ENCODE measurements around the gene KCNJ4. TPM values are rescaled to one million over a fixed set of nuclear protein-coding genes. Genes with fewer than 3 reads are reported as not detected.

KCNJ4 gene
- total RNA-seq, 1 experiment from 2014 or later: 0.27 TPM

GRCh38 chr22:38460426-38460840, 5.4 kb upstream of the KCNJ4 start:
- H3K27ac Mint-ChIP-seq (ENCODE audit: unreplicated experiment): no peak overlapping the region
- POLR2A ChIA-PET: no interaction called here
- no TSS peak for BruUV-seq (replicated peaks)

GRCh38 chr22:38456841-38457699, 2.1 kb upstream of the KCNJ4 start:
- ChIA-PET POLR2A (no interaction called here), CTCF (interaction anchor here (0.6 kb wide), 1 partner anchor 53 kb away, joined by 3 read pairs; no protein-coding TSS in a partner anchor)
- H3K27me3 ChIP-seq (replicated peaks; ENCODE audit: control insufficient read depth, insufficient read depth, low read length): peaks cover 3% of the 10 kb centered on the region
- no peak overlapping the region for H3K4me3 ChIP-seq (ENCODE audit: low read depth, low read length)
- peaks cover 17% of the 10 kb centered on the region; the same call in 1 of the 2 replicates for H3K4me1 ChIP-seq
- intact Hi-C loops (cut with micrococcal nuclease; ENCODE audit: unreplicated experiment): no loop called here
- Mint-ChIP-seq H3K27ac (ENCODE audit: unreplicated experiment) (no peak overlapping the region), H3K4me1 (ENCODE audit: low read depth, unreplicated experiment) (peaks cover 6% of the 10 kb centered on the region), H3K27me3 (ENCODE audit: insufficient read depth, unreplicated experiment) (peaks cover 19% of the 10 kb centered on the region), H3K36me3 (ENCODE audit: insufficient read depth, unreplicated experiment) (peaks cover 4% of the 10 kb centered on the region), H3K4me3 (ENCODE audit: unreplicated experiment) (peak overlapping the region; percentile 74), H3K9me3 (ENCODE audit: unreplicated experiment) (no peaks in the 10 kb centered on the region)
- BruUV-seq (replicated peaks): no TSS peak
- no peak for TF ChIP-seq CTCF (IDR thresholded peaks at IDR 0.05; ENCODE audit: insufficient read depth in 1 of 2, low read depth in 1 of 2, low read length in 1 of 2, severe bottlenecking in 1 of 2, unreplicated experiment in 1 of 2)
- no peaks in the 10 kb centered on the region for H3K36me3 ChIP-seq (ENCODE audit: control insufficient read depth, insufficient read depth, low read length)
- no peak for DNase-seq
- no peaks in the 10 kb centered on the region for H3K9me3 ChIP-seq

More at GRCh38 chr22:38460426-38460840, 5.4 kb upstream of the KCNJ4 start:
- Histone ChIP-seq H3K27me3 (replicated peaks; ENCODE audit: control insufficient read depth, insufficient read depth, low read length) (no peaks in the 10 kb centered on the region; the same call in 1 of the 2 replicates), H3K4me1 (peaks cover 8% of the 10 kb centered on the region; the same call in 1 of the 2 replicates), H3K4me3 (ENCODE audit: low read depth, low read length) (no peak overlapping the region), H3K9me3 (no peaks in the 10 kb centered on the region), H3K36me3 (ENCODE audit: control insufficient read depth, insufficient read depth, low read length) (no peaks in the 10 kb centered on the region)
- Mint-ChIP-seq H3K36me3 (ENCODE audit: insufficient read depth, unreplicated experiment) (no peaks in the 10 kb centered on the region), H3K4me3 (ENCODE audit: unreplicated experiment) (peak overlapping the region; percentile 43), H3K4me1 (ENCODE audit: low read depth, unreplicated experiment) (peaks cover 6% of the 10 kb centered on the region), H3K9me3 (ENCODE audit: unreplicated experiment) (no peaks in the 10 kb centered on the region), H3K27me3 (ENCODE audit: insufficient read depth, unreplicated experiment) (peaks cover 4% of the 10 kb centered on the region)
- DNase-seq: no peak
- CTCF ChIA-PET: interaction anchor here (0.7 kb wide), 1 partner anchor 112 kb away, joined by 3 read pairs; no protein-coding TSS in a partner anchor
- no peak for TF ChIP-seq CTCF (IDR thresholded peaks at IDR 0.05; ENCODE audit: insufficient read depth in 1 of 2, low read depth in 1 of 2, low read length in 1 of 2, severe bottlenecking in 1 of 2, unreplicated experiment in 1 of 2)
- intact Hi-C loops (cut with micrococcal nuclease; ENCODE audit: unreplicated experiment): no loop called here

GRCh38 chr22:38456272-38456835, 1.4 kb upstream of the KCNJ4 start:
- peaks cover 3% of the 10 kb centered on the region for H3K27me3 ChIP-seq (replicated peaks; ENCODE audit: control insufficient read depth, insufficient read depth, low read length)
- H3K27me3 Mint-ChIP-seq (ENCODE audit: insufficient read depth, unreplicated experiment): peaks cover 19% of the 10 kb centered on the region
- CTCF ChIA-PET: no interaction called here
- DNase-seq: no peak
- BruUV-seq (replicated peaks): no TSS peak
- peak overlapping the region; percentile 62; the same call in 1 of the 2 replicates for H3K4me3 ChIP-seq (ENCODE audit: low read depth, low read length)
- no peaks in the 10 kb centered on the region for H3K9me3 Mint-ChIP-seq (ENCODE audit: unreplicated experiment)
- H3K9me3 ChIP-seq: no peaks in the 10 kb centered on the region
- TF ChIP-seq CTCF (IDR thresholded peaks at IDR 0.05; ENCODE audit: insufficient read depth in 1 of 2, low read depth in 1 of 2, low read length in 1 of 2, severe bottlenecking in 1 of 2, unreplicated experiment in 1 of 2): no peak
- H3K36me3 Mint-ChIP-seq (ENCODE audit: insufficient read depth, unreplicated experiment): peaks cover 4% of the 10 kb centered on the region
- peak overlapping the region; percentile 74 for H3K4me3 Mint-ChIP-seq (ENCODE audit: unreplicated experiment)
- POLR2A ChIA-PET: no interaction called here
- peaks cover 6% of the 10 kb centered on the region for H3K4me1 Mint-ChIP-seq (ENCODE audit: low read depth, unreplicated experiment)
- intact Hi-C loops (cut with micrococcal nuclease; ENCODE audit: unreplicated experiment): no loop called here
- no peaks in the 10 kb centered on the region for H3K36me3 ChIP-seq (ENCODE audit: control insufficient read depth, insufficient read depth, low read length)
- peaks cover 17% of the 10 kb centered on the region; the same call in 1 of the 2 replicates for H3K4me1 ChIP-seq
- H3K27ac Mint-ChIP-seq (ENCODE audit: unreplicated experiment): no peak overlapping the region

Measured in Caco-2 (cell line).